Thoracic aorta (tissue), 2 donors: ENCODE data around the gene SLC14A1. TPM values are rescaled to one million over a fixed set of nuclear protein-coding genes. Genes with fewer than 3 reads are reported as not detected.
A peak's percentile ranks its signal among the peaks of the same experiment; 100 is the strongest.

Source experiments
- ATAC-seq: fragments of 150-250 bp; one replicate; pipeline ENCODE4 v1.8.0; 2017; ENCODE audit warnings: low read depth; ENCODE audit not compliant: insufficient number of reproducible peaks, low FRiP score
- DNase-seq: peaks from one replicate; pipeline ENCODE4 v3.0.0-alpha.2; 2020; ENCODE audit warnings: low spot score
- H3K27ac ChIP-seq, 2 donors: fragments of 200-600 bp; sonication (generic); 1 replicate in 1 of 2; 2 replicates in 1 of 2; pipeline ENCODE4 v1.5.1; 2016; ENCODE audit warnings: mild to moderate bottlenecking in 2 of 2, moderate library complexity in 2 of 2
- H3K27me3 ChIP-seq: fragments of 200-600 bp; sonication (generic); replicated peaks from 2 replicates; pipeline ENCODE4 v1.6.0; 2016; ENCODE audit warnings: mild to moderate bottlenecking; ENCODE audit not compliant: insufficient read depth
- H3K36me3 ChIP-seq: fragments of 200-600 bp; sonication (generic); one replicate; pipeline ENCODE4 v1.5.1; 2016
- H3K4me1 ChIP-seq, 2 donors: fragments of 200-600 bp; sonication (generic); 1 replicate in 1 of 2; 2 replicates in 1 of 2; pipeline versions ENCODE4 v1.5.1 to v1.6.0; 2016; ENCODE audit warnings: low read depth in 2 of 2, mild to moderate bottlenecking in 1 of 2; ENCODE audit not compliant: control insufficient read depth in 1 of 2
- H3K4me3 ChIP-seq: fragments of 200-600 bp; sonication (generic); 2 replicates; pipeline ENCODE4 v1.5.1; 2016; ENCODE audit warnings: mild to moderate bottlenecking
- H3K9me3 ChIP-seq: fragments of 200-600 bp; sonication (generic); 2 replicates; pipeline ENCODE4 v1.5.1; 2016
- total RNA-seq, 2 donors: library from RNA; depleted of rRNA; stranded (reverse); fragments of >200 nt; gene quantifications; one replicate each; pipeline versions ENCODE4 v1.1.0 to v1.2.3, GENCODE V29; 2016
- TF ChIP-seq, protein P1 (sequence below): fragments of 200-600 bp; sonication (generic); IDR thresholded peaks from one replicate; pipeline ENCODE4 v1.5.1; 2019; ENCODE audit warnings: antibody characterized with exemption

Gene SLC14A1
- total RNA-seq, 2 donors from 2014 or later = 76.3 to 86.2 TPM

DNA sequence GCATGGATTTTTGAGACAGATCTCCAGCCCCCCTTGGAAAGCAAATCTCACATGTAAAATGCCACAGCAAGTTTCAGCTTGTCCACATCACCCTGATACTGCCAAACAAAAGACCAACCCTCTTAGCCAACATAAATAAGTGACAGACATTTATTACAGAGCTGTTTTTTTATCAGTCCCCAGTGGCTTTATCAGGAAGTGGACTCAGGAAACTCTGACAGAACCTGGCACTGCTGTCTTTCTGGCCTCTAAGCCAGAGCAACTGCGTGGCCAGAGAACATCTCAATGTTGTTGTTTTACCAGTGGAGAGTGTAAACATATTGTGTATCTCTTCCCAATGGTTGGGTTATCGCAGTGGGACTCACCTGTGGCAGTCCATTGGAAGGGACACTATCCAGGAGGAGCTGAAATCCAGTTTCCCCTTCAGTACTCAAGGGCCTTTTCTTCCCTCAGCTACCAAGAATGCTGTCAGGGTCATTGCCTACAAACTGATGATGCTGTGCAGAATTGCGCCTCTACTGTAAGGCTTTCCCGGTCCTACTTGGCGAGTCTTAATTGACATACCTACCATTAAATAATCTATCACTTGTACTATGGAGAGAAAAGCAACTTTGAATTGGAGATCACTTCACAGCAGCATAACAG, 22.0 kb downstream of the SLC14A1 start:
- peak; percentile 71 for ATAC-seq
- Histone ChIP-seq H3K27me3 (no peaks in the 10 kb centered on the region), H3K36me3 (no peaks in the 10 kb centered on the region), H3K4me1 (peaks cover 14 to 28% of the 10 kb centered on the region in 2 donors), H3K9me3 (no peaks in the 10 kb centered on the region), H3K4me3 (no peak overlapping the region), H3K27ac (peak overlapping the region; percentile 37 to 70)
- no peak for DNase-seq
- TF ChIP-seq, protein P1, sequence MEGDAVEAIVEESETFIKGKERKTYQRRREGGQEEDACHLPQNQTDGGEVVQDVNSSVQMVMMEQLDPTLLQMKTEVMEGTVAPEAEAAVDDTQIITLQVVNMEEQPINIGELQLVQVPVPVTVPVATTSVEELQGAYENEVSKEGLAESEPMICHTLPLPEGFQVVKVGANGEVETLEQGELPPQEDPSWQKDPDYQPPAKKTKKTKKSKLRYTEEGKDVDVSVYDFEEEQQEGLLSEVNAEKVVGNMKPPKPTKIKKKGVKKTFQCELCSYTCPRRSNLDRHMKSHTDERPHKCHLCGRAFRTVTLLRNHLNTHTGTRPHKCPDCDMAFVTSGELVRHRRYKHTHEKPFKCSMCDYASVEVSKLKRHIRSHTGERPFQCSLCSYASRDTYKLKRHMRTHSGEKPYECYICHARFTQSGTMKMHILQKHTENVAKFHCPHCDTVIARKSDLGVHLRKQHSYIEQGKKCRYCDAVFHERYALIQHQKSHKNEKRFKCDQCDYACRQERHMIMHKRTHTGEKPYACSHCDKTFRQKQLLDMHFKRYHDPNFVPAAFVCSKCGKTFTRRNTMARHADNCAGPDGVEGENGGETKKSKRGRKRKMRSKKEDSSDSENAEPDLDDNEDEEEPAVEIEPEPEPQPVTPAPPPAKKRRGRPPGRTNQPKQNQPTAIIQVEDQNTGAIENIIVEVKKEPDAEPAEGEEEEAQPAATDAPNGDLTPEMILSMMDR = peak; percentile 22

DNA sequence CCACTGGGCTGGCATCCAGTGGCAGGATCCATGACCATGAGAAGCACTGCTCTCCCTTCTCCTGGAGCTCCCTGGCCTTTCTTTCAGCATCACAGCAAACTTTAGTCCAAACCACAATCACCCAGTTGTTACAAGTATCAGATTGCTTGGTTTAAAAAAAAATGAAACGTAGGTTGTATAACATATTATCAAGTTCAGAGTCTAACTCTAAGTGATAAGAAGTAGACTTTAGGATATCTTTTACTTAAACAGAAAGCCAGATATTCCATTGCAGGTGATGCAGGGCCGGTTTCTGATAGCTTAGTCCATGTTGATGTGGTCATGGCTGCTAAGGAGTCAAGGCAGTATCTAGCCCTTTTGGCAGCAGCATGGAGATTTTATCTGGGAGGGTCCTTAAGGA, 24.5 kb downstream of the SLC14A1 start:
- Histone ChIP-seq H3K9me3 (no peaks in the 10 kb centered on the region), H3K36me3 (no peaks in the 10 kb centered on the region), H3K27ac (no peak overlapping the region), H3K27me3 (no peaks in the 10 kb centered on the region), H3K4me3 (no peak overlapping the region), H3K4me1 (peaks cover 14 to 33% of the 10 kb centered on the region in 2 donors)
- ATAC-seq (no peak), DNase-seq (no peak)
- TF ChIP-seq, protein P1 = no peak

DNA sequence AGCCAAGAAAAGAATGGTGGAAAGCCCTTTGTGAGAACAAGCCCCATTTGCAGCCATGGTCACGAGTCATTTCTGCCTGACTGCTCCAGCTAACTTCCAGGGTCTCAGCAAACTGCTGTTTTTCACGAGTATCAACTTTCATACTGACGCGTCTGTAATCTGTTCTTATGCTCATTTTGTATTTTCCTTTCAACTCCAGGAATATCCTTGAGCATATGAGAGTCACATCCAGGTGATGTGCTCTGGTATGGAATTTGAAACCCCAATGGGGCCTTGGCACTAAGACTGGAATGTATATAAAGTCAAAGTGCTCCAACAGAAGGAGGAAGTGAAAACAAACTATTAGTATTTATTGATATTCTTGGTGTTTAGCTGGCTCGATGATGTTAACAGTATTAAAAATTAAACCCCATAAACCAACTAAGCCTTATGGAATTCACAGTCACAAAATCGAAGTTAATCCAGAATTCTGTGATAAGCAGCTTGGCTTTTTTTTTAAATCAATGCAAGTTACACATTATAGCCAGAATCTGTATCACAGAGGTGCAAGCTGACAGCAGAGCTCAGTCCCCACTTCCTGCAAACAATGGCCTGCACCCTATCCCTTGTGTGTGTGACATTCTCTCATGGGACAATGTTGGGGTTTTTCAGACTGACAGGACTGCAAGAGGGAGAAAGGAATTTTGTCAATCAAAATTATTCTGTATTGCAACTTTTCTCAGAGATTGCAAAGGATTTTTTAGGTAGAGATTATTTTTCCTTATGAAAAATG, 26.1 kb downstream of the SLC14A1 start:
- Histone ChIP-seq H3K4me1 (peaks cover 13 to 44% of the 10 kb centered on the region in 2 donors), H3K27me3 (no peaks in the 10 kb centered on the region), H3K27ac (no peak overlapping the region), H3K4me3 (no peak overlapping the region), H3K9me3 (no peaks in the 10 kb centered on the region), H3K36me3 (no peaks in the 10 kb centered on the region)
- no peak for DNase-seq
- ATAC-seq = no peak
- TF ChIP-seq, protein P1 = no peak

DNA sequence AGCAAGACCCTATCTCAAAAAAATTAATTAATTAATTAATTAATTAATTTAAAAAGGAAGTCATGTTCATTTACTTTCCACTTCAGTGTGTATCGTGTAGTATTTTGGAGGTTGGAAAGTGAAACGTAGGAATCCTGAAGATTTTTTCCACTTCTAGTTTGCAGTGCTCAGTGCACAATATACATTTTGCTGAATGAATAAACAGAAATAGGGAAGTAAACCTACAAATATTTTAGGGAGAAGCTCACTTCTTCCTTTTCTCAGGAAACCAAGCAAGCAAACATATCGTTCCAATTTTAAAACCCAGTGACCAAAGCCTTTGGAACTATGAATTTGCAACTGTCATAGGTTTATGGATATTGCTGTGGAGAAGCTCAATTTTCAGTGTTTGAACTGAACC, 27.8 kb downstream of the SLC14A1 start:
- TF ChIP-seq, protein P1 = no peak
- H3K27me3 ChIP-seq = no peaks in the 10 kb centered on the region
- H3K9me3 ChIP-seq = no peaks in the 10 kb centered on the region
- peaks cover 11 to 42% of the 10 kb centered on the region in 2 donors for H3K4me1 ChIP-seq
- no peak overlapping the region for H3K4me3 ChIP-seq
- no peaks in the 10 kb centered on the region for H3K36me3 ChIP-seq
- DNase-seq (no peak), ATAC-seq (no peak)
- H3K27ac ChIP-seq = no peak overlapping the region

DNA sequence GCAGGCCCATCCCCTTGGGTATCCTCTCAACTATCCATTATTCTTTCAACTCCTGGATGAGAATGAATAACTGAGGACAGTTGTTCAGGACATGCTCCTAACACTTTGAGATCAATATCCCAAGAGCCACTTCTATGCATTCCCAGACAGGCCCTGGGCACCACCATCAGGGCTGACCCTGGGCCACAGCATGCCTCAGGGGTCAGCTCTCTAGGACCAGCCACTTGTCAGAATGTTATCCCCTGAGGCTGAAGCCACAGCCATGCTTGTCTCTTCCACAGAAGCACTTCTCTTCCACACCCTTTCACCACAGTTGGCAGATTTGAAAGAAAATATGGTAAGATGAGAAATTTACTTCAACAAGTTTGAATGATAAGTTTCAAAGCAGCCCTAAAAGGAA, 28.7 kb downstream of the SLC14A1 start:
- no peaks in the 10 kb centered on the region for H3K27me3 ChIP-seq
- H3K4me3 ChIP-seq = no peak overlapping the region
- peak overlapping the region; percentile 6 to 25 for H3K27ac ChIP-seq
- H3K36me3 ChIP-seq = no peaks in the 10 kb centered on the region
- H3K9me3 ChIP-seq = no peaks in the 10 kb centered on the region
- TF ChIP-seq, protein P1 = no peak
- DNase-seq = no peak
- no peak for ATAC-seq
- peaks cover 11 to 42% of the 10 kb centered on the region in 2 donors for H3K4me1 ChIP-seq
